Mammary epithelial cell (primary cell): ENCODE measurements around the gene PHTF2.

Experiments
- EZH2 ChIP-seq: IDR thresholded peaks from 2 replicates; pipeline ENCODE4 v1.6.1; 2012; ENCODE audit warnings: low read length, inconsistent platforms, borderline replicate concordance
- TF ChIP-seq, protein P1 (sequence below), 2 donors: IDR thresholded peaks in 1 of 2; conservative IDR thresholded peaks in 1 of 2; 2 replicates each; pipeline ENCODE4 v1.5.1; 2011 to 2012; ENCODE audit warnings: inconsistent platforms in 2 of 2, low read length in 2 of 2, mild to moderate bottlenecking in 2 of 2, control low read depth in 1 of 2, low read depth in 1 of 2; ENCODE audit not compliant: insufficient read depth in 1 of 2; ENCODE audit errors: extremely low read depth in 1 of 2

DNA sequence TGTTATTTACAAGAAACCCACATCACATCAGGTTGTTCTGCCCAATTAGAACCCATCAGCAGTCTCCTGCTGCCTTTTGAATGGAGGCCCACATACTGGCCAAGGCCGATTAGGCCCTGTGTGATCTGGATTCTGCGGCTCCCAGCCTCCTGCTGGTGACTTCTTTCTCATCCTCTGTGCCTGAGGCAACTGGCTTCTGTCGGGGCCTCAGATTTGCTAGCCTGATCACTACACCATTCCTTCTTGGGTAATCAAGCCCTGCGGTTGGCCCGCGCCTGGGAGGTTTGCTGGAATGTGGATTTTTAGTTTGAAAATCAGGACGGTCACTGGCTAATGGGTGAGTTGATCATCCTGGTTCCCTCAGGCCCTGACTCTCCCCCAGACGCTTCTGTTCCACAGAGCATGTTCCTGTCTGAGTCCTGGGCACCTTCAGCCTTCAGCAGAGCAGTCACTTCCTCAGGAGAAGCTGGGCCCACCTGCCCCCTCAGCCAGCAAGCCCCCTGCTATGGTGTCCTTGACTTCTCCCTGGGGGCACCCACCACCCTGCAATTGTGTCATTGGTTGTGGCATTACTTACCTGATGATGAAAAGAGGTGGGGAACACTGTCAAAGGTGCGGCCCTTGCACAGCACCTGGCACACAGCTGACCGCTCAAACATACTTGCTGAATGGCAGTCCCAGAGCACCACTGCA is 207.6 kb downstream of the PHTF2 start:
- TF ChIP-seq, protein P1, sequence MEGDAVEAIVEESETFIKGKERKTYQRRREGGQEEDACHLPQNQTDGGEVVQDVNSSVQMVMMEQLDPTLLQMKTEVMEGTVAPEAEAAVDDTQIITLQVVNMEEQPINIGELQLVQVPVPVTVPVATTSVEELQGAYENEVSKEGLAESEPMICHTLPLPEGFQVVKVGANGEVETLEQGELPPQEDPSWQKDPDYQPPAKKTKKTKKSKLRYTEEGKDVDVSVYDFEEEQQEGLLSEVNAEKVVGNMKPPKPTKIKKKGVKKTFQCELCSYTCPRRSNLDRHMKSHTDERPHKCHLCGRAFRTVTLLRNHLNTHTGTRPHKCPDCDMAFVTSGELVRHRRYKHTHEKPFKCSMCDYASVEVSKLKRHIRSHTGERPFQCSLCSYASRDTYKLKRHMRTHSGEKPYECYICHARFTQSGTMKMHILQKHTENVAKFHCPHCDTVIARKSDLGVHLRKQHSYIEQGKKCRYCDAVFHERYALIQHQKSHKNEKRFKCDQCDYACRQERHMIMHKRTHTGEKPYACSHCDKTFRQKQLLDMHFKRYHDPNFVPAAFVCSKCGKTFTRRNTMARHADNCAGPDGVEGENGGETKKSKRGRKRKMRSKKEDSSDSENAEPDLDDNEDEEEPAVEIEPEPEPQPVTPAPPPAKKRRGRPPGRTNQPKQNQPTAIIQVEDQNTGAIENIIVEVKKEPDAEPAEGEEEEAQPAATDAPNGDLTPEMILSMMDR (conservative IDR thresholded peaks at IDR 0.05 in 1 of 2, IDR thresholded peaks at IDR 0.05 in 1 of 2; ENCODE audit: extremely low read depth in 1 of 2, insufficient read depth in 1 of 2, low read depth in 1 of 2, low read length in 2 of 2): no peak
- no peak for TF ChIP-seq EZH2
